ENCODE data around the gene SATB2.
A peak's percentile ranks its signal among the peaks of the same experiment; 100 is the strongest.

The SATB2 gene

DNA sequence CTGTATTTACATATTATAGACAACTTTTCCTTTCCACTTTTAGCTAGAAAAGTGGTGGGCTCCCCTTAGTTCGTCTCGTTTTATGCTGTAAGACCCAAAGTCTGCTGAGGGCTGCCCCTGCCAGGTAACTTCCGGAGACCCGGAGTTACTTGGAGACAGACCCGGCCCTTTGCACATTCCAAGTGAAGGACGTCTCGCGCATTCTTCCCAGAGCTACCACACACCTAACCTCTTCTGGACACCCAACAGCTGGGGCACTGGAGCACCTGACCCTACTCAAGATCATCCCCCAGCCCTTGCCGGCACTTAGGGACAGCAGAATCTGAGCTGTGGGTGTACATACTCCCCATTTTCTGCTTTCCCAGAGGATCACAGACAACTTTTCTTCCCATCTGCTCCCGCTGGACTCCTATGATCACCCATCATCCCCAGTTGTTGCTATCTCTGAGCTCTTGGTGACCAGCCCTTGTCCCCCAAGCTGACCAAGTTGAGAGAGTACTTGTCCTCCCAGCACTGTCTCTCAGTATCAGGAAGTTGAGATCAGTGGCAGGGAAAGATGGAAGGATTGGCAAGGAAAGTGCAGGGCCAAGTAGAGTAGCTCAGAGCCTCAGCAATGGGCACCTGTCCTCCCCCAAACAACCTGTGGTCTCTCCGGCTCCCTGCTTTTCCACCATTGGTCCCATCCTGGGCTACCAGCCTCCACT is 8.4 kb upstream of the SATB2 start:
- DNase-seq (ENCODE audit: low read depth), result no peak

DNA sequence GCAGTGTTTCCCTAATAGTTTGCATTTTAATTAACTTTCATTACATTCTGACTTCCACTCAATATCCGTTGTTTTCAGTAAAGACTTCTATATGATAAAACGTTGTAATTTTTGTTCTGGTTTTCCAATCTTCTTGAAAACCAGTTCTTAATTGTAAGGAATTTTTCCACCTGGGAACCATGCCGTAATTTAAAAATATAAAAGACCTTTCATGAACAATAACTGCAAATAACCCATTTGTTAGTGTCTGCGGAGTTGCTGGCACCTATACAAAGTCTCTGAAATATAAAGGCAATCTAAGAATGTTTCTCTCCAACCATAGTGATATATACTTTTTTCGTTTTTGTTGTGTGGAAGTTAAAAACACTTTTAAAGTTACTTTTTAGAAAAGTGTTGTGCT is 7.7 kb upstream of the SATB2 start:
- DNase-seq (ENCODE audit: low read depth), result no peak

DNA sequence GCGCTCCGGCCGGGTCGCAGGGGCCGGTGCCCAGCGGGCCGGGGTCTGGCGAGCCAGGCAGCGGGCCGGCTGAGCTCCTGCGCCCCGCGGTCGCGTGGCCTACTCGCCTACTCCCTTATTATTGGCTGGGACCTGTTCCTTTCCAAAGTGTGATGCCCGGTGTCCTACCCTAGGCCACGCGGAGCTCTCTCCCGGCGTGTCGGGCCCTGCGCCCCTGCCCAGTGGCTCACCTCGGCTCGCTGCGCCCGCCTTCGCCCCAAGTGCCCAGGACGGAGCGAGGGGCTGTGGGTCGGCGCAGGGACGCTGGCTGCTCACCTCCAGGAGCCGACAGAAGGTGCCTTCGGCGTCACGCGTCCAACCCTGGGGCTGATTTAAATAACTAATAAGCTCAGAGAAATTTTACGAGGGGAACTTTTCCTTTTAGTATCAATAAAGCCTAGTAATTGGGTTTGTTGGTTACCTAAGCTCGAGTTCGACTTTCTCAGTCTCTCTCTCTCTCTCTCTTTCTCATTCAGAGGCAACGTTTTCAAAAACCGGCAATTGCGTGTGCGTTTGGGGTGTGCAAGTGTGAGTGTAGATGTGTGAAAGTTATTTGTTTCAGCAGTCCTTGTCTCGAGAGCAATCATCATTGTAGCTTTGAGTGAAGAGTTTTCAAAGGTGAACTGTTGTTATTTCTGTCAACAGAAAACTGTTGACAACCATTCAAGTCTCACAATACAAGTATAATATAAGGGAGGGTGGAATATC is 7.0 kb upstream of the SATB2 start:
- no peak for DNase-seq (ENCODE audit: low read depth)

DNA sequence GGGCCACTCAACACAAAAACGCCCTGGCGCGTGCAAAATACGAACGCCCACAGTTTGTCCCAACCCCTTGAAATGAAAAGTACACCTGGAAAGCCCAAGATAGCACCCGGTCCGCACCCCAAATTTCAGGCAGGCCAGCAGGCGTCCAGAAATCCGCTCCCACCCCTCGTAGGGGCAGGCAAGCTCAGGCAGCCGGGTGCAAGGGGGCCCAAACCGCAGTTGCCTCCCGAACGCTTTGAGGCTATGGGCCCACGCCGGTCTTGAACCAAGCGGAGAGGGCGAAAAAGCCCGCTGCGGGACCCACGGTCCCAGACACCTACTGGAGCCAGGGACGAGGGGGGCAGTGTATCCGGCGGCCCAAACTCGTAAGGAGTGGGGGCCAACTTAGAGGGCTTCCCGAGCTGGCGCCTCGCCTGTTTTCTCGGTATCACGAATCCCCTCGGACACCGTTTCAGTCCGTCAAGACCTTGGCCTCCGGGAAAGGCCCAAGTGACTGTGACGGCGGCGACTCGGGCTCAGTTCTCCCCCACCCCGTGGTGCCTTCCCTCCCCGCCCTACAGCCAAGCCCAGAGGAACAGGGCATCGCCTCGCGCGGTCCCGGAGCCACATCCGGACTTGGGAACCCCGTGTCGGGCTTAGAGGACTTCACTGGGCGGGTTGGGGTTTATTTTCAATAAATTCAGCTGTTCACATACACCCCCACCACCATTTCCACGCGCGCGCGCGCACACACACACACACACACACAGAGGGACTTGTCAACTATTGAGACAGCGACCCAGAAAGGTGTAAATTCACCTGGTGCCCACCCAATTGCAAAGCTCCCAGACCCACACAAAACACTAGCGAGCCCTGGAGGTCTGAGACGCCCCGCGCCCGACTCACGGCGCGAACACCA is 6.2 kb upstream of the SATB2 start:
- DNase-seq (ENCODE audit: low read depth), result peak; percentile 24

DNA sequence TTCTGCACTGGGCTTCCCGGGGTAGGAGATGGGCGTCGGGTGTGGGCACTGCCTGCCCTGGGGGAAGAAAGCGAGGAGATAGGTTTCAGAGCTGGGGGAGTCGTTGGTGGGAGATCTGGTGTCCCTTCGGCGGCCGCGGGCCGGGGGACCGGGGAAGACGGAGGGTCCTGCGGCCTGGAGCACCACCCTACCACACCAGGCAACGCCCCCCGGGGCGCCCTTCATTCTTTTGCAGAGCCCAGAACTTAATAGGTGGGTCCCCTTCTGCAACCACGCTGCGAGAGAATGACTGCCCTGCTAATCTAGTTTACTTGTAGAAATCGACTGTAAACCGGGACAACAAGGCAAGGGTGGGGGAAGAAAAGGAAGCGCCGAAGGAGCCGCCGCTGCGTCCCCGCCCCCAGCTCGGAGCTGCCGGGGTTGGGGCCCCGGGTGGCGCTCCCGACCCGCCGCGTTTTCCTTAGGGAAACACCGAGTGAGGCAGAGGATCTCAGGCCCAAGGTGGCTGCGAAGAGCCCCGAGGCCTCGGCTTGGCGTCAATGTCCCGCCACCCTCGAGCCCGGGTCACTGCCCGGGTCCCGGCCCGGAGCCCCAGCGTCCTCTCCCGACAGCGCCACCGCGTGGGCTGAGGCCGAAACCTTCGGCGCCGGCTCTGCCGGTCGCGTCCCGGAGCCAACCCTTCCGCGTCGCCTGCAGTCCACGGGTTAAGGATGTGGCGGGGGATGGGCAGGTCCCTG is 5.4 kb upstream of the SATB2 start:
- peak; percentile 68 for DNase-seq (ENCODE audit: low read depth)

DNA sequence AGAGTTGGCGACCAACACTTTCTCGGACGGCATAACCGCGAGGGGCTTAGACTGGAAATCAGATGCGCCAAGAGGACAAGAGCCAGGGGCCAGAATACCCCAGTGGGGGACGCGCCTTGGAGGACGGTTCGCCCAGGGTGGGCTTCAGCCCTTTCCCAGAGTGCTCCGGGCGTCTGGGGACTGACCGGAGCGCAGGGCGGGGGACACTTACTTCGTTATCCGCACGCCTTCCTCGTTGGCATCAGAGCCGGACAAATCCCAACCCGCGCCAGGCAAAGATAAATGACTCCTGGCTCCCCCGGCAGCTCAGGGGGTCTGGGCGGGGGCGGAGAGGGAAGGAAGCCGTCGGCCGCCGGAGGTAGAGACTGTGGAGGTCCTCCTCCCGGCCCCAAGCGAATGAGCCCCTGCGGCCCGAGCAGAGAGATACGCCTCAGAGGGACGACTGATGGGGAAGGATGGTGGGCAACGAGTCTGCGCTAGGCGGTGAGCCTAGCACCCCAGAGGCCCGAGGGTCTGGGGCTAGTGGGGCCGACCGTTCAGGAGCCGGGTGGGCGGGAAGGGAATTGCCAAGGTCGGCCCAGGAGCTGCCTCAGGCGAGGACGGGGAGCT is 4.7 kb upstream of the SATB2 start:
- no peak for DNase-seq (ENCODE audit: low read depth)

DNA sequence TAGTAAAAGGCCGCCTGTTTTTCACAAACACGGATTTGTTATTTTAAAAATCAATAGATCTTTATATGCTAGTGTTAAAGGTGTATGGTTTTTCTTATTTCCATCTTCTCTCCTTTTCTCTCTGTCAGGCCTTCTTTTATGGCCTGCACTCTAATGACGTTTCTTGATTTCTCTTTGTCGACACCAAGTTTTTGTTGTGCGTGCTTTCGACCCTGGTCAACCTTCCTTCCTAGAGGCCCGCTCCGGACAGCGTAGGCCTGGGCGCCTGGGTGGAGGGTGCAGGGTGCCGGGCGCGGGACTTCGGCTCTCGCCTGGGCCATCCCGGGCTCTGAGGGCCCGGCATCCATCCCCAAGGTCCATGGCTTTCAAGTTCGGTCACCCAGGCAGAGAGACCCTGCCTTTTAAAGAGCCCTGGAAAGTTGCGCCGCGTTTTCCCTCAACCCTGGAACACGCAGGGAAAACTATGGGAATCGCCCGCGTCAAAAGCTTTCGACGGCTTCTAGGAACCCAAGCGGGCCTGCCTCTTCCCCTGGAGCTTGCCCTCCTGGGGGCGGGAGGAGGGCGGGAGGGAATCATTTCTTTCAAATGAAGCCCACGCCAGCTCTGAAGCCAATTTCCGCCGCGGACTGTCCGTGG is 4.1 kb upstream of the SATB2 start:
- DNase-seq (ENCODE audit: low read depth), result no peak

- DNase-seq (ENCODE audit: low read depth), result peak; percentile 15
Observed at GRCh38 chr2:199460846-199461710, 3.3 kb upstream of the SATB2 start.

- peak; percentile 38 for DNase-seq (ENCODE audit: low read depth)
Observed at GRCh38 chr2:199460101-199460671, 2.4 kb upstream of the SATB2 start.

GRCh38 chr2:199459286-199460100 is 1.8 kb upstream of the SATB2 start:
- peak; percentile 93 for DNase-seq (ENCODE audit: low read depth)

GRCh38 chr2:199458806-199459285 is 1.1 kb upstream of the SATB2 start:
- DNase-seq (ENCODE audit: low read depth), result no peak

DNA sequence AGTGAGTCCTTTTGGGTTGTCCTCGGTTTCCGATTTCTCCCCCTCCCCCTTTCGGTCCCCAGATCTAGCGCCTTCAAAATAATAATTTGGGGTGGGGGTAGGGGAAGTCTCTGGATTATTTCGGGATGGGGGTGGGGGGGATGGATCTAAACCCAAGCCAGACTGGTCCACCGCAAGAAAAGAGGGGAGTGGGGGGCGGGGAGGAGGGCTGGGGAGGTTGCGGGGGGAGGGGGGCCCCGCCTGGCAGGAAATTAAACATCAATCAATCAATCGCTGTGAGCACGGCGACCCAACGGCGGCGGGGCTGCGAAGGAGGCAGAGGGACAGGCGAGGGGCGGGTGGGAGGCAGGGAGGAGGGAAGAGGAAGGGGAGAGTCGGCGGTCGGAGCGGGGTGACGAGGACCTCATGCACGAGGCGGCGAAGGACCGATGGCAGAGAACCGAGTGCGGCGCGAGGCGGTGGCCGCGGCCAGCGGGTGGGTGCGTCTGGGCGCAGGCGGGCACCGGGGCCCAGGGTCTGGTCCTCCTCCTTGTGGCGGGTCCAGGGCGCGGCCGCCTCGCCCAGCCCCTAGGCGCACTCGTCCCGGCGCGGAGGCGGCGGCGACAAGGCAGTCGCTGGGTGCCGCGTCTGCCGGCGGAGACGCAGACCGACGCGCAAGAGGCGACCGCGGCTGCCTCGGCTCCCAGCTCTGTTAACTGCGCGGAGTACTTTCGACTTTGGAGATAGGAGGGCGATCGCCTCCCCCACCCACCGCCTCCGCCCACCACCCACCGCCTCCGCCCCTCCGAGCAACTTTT is 468 bp upstream of the SATB2 start:
- peak; percentile 60 for DNase-seq (ENCODE audit: low read depth)

GRCh38 chr2:199456383-199457146 is 1.2 kb downstream of the SATB2 start:
- DNase-seq (ENCODE audit: low read depth), result no peak

GRCh38 chr2:199455545-199456382 is 2.0 kb downstream of the SATB2 start:
- DNase-seq (ENCODE audit: low read depth), result peak; percentile 40

DNA sequence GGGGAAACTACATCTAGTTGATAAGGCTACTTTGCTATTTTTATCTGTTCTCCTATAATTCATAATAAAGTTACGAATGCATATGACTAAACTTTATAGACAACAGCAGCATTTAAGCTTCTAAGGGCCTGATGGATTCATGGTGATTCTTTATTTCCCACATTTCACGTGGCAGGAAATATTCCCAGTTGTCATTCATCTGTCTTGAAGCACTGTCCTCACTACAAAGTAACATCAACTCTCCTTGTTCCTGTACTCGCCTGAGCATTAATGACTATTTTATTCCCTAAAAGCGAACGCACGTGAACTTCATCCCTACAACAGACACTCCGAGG is 2.6 kb downstream of the SATB2 start:
- DNase-seq (ENCODE audit: low read depth), result no peak

GRCh38 chr2:199452991-199453379 is 4.8 kb downstream of the SATB2 start:
- no peak for DNase-seq (ENCODE audit: low read depth)

All from EH (cell line).